SK-N-SH treated with all-trans-retinoic acid at 6 μM for 48 hours (cell line): ENCODE data around the gene VMO1.

Source experiments
- ATAC-seq: fragments of 200-7000 bp; cut with Tn5 transposase; 3 replicates; pipeline ENCODE4 v1.9.1; 2020; ENCODE audit warnings: mild to moderate bottlenecking, moderate library complexity
- ARNTL ChIP-seq: fragments of 450-650 bp; formaldehyde crosslinking; IDR thresholded peaks from 2 replicates; pipeline ENCODE4 v1.5.0; 2020; ENCODE audit warnings: low read depth, mild to moderate bottlenecking, moderate library complexity, borderline replicate concordance
- BACH2 ChIP-seq: fragments of 250-450 bp; sonication (Bioruptor Pico); IDR thresholded peaks from 2 replicates; pipeline ENCODE4 v1.9.0; 2021; ENCODE audit warnings: mild to moderate bottlenecking, borderline replicate concordance
- CREB5 ChIP-seq: fragments of 250-450 bp; sonication (Bioruptor Pico); IDR thresholded peaks from 2 replicates; pipeline ENCODE4 v1.5.1; 2020; ENCODE audit warnings: low read depth, mild to moderate bottlenecking, moderate library complexity
- CSDC2 ChIP-seq: fragments of 250-450 bp; sonication (Bioruptor Pico); IDR thresholded peaks from 2 replicates; pipeline ENCODE4 v1.5.0; 2020; ENCODE audit warnings: mild to moderate bottlenecking, moderate library complexity
- CSRNP3 ChIP-seq: fragments of 250-450 bp; sonication (Bioruptor Pico); IDR thresholded peaks from 2 replicates; pipeline ENCODE4 v1.5.1; 2021; ENCODE audit warnings: mild to moderate bottlenecking, moderate library complexity
- ESRRG ChIP-seq: fragments of 250-450 bp; sonication (Bioruptor Pico); IDR thresholded peaks from 2 replicates; pipeline ENCODE4 v1.6.1; 2021; ENCODE audit warnings: mild to moderate bottlenecking
- GLIS3 ChIP-seq: fragments of 250-450 bp; sonication (Bioruptor Pico); IDR thresholded peaks from 2 replicates; pipeline ENCODE4 v1.5.0; 2020; ENCODE audit warnings: mild to moderate bottlenecking, moderate library complexity
- ISL1 ChIP-seq: fragments of 250-450 bp; sonication (Bioruptor Pico); IDR thresholded peaks from 2 replicates; pipeline ENCODE4 v2.1.2; 2022; ENCODE audit warnings: mild to moderate bottlenecking, moderate library complexity
- OSR1 ChIP-seq: fragments of 250-450 bp; sonication (Bioruptor Pico); IDR thresholded peaks from 2 replicates; pipeline ENCODE4 v1.8.0; 2022; ENCODE audit warnings: moderate library complexity, mild to moderate bottlenecking, inconsistent platforms
- POU6F1 ChIP-seq: fragments of 250-450 bp; sonication (Bioruptor Pico); IDR thresholded peaks from 2 replicates; pipeline ENCODE4 v1.8.0; 2021; ENCODE audit warnings: low read depth, mild to moderate bottlenecking, moderate library complexity, borderline replicate concordance
- PPARA ChIP-seq: fragments of 250-450 bp; sonication (Bioruptor Pico); IDR thresholded peaks from 2 replicates; pipeline ENCODE4 v1.5.0; 2020; ENCODE audit warnings: mild to moderate bottlenecking, borderline replicate concordance
- RARB ChIP-seq: fragments of 250-450 bp; sonication (Bioruptor Pico); IDR thresholded peaks from 2 replicates; pipeline ENCODE4 v1.8.0; 2021; ENCODE audit warnings: mild to moderate bottlenecking, moderate library complexity
- SNAI2 ChIP-seq: fragments of 250-450 bp; sonication (Bioruptor Pico); IDR thresholded peaks from 2 replicates; pipeline ENCODE4 v1.5.0; 2020; ENCODE audit warnings: mild to moderate bottlenecking, moderate library complexity
- TCF4 ChIP-seq: fragments of 250-450 bp; sonication (Bioruptor Pico); IDR thresholded peaks from 2 replicates; pipeline ENCODE4 v1.8.0; 2021; ENCODE audit warnings: mild to moderate bottlenecking, moderate library complexity, borderline replicate concordance
- TOX ChIP-seq: fragments of 250-450 bp; sonication (Bioruptor Pico); IDR thresholded peaks from 2 replicates; pipeline ENCODE4 v1.8.0; 2021; ENCODE audit warnings: mild to moderate bottlenecking, moderate library complexity, borderline replicate concordance
- ZC3H10 ChIP-seq: fragments of 250-450 bp; sonication (Bioruptor Pico); IDR thresholded peaks from 2 replicates; pipeline ENCODE4 v1.5.1; 2021; ENCODE audit warnings: mild to moderate bottlenecking, moderate library complexity
- ZFP3 ChIP-seq: fragments of 250-450 bp; sonication (Bioruptor Pico); IDR thresholded peaks from 2 replicates; pipeline ENCODE4 v1.5.0; 2020; ENCODE audit warnings: mild to moderate bottlenecking, moderate library complexity
- ZFP30 ChIP-seq: fragments of 450-650 bp; formaldehyde crosslinking; IDR thresholded peaks from 2 replicates; pipeline ENCODE4 v1.5.0; 2022; ENCODE audit warnings: mild to moderate bottlenecking, moderate library complexity
- ZNF565 ChIP-seq: fragments of 450-650 bp; formaldehyde crosslinking; conservative IDR thresholded peaks from 2 replicates; pipeline ENCODE4 v1.5.0; 2020; ENCODE audit warnings: low read depth, mild to moderate bottlenecking, moderate library complexity
- ZNF70 ChIP-seq: fragments of 450-650 bp; formaldehyde crosslinking; IDR thresholded peaks from 2 replicates; pipeline ENCODE4 v1.5.0; 2020; ENCODE audit warnings: mild to moderate bottlenecking, moderate library complexity
- ZNF8 ChIP-seq: fragments of 450-650 bp; formaldehyde crosslinking; IDR thresholded peaks from 2 replicates; pipeline ENCODE4 v1.5.0; 2020; ENCODE audit warnings: mild to moderate bottlenecking, moderate library complexity
- TF ChIP-seq, protein P1 (sequence below): fragments of 250-450 bp; sonication (Bioruptor Pico); IDR thresholded peaks from 2 replicates; pipeline ENCODE4 v1.8.0; 2020; ENCODE audit warnings: mild to moderate bottlenecking, moderate library complexity, borderline replicate concordance

The VMO1 gene, protein sequence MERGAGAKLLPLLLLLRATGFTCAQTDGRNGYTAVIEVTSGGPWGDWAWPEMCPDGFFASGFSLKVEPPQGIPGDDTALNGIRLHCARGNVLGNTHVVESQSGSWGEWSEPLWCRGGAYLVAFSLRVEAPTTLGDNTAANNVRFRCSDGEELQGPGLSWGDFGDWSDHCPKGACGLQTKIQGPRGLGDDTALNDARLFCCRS

GRCh38 chr17:4786106-4786511, at the start of gene VMO1:
VMO1 (minus strand) TSS chr17:4786364; CDS start chr17:4786352, 12 bp downstream.
- ATAC-seq, result no peak
- TF ChIP-seq BACH2, result no peak
- no peak for TF ChIP-seq SNAI2
- TF ChIP-seq ZNF565 (CRISPR knock-in tag), result no peak
- no peak for TF ChIP-seq ESRRG (CRISPR knock-in tag)
- TF ChIP-seq, all 23 proteins: peak for 0

- no peak for ATAC-seq
Measured at GRCh38 chr17:4834681-4835020, 48.5 kb upstream of the VMO1 start.

DNA sequence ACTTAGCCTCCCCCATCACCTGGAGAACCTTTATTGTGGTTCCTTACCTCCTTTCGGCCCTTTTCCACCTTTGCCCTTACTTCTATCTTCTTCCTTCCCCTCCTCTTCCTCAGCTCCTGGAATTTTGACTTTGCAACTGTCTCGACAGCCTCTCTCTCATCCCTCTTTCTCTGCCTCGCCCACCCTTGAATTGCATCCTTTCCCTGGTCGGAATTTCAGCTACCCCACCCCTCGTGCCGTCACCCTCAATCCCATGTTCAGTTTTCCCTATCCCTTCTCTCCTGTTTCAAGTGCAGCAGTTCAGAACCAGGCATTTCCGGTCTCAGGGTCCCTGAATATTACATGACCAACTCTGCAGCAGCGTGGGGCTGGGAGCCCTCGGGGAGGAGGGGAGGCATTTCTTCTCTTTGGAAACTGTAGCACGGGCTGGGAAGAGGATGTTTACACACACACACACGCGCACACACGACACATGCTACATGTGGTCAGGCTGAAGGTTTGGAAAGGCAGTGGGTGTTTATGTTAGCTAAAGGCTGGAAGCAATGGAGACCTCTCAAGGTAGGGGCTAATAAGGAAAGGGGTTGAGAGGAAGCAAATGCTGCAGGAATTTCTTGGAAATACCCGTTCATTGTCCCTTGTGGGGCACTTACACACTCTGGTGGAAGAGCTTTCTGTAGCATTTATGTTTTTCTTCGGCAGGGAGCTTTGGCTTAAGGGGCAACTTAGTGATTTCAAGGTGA, 47.9 kb upstream of the VMO1 start:
- peak; percentile 39 for ATAC-seq
- TF ChIP-seq, protein P1, sequence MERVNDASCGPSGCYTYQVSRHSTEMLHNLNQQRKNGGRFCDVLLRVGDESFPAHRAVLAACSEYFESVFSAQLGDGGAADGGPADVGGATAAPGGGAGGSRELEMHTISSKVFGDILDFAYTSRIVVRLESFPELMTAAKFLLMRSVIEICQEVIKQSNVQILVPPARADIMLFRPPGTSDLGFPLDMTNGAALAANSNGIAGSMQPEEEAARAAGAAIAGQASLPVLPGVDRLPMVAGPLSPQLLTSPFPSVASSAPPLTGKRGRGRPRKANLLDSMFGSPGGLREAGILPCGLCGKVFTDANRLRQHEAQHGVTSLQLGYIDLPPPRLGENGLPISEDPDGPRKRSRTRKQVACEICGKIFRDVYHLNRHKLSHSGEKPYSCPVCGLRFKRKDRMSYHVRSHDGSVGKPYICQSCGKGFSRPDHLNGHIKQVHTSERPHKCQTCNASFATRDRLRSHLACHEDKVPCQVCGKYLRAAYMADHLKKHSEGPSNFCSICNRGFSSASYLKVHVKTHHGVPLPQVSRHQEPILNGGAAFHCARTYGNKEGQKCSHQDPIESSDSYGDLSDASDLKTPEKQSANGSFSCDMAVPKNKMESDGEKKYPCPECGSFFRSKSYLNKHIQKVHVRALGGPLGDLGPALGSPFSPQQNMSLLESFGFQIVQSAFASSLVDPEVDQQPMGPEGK (CRISPR knock-in tag), result no peak
- TF ChIP-seq ZNF565 (CRISPR knock-in tag), result no peak
- TF ChIP-seq ZFP3 (CRISPR knock-in tag), result no peak
- TF ChIP-seq SNAI2, result no peak
- no peak for TF ChIP-seq TOX (CRISPR knock-in tag)
- TF ChIP-seq TCF4 (CRISPR knock-in tag), result no peak
- TF ChIP-seq GLIS3, result no peak
- TF ChIP-seq OSR1 (CRISPR knock-in tag), result no peak
- TF ChIP-seq CREB5, result no peak
- no peak for TF ChIP-seq ESRRG (CRISPR knock-in tag)
- no peak for TF ChIP-seq ZC3H10 (CRISPR knock-in tag)
- no peak for TF ChIP-seq BACH2
- TF ChIP-seq ZNF70 (CRISPR knock-in tag), result no peak
- TF ChIP-seq ISL1 (CRISPR knock-in tag), result no peak
- TF ChIP-seq PPARA (CRISPR knock-in tag), result no peak
- TF ChIP-seq POU6F1, result no peak
- no peak for TF ChIP-seq CSDC2 (CRISPR knock-in tag)
- TF ChIP-seq CSRNP3 (CRISPR knock-in tag), result no peak
- no peak for TF ChIP-seq ZFP30

More at GRCh38 chr17:4834681-4835020, 48.5 kb upstream of the VMO1 start:
- no peak for TF ChIP-seq ZNF8 (CRISPR knock-in tag)
- TF ChIP-seq GLIS3, result no peak
- no peak for TF ChIP-seq CSDC2 (CRISPR knock-in tag)
- TF ChIP-seq CREB5, result no peak
- no peak for TF ChIP-seq CSRNP3 (CRISPR knock-in tag)
- no peak for TF ChIP-seq ARNTL (CRISPR knock-in tag)
- no peak for TF ChIP-seq ZC3H10 (CRISPR knock-in tag)
- TF ChIP-seq RARB (CRISPR knock-in tag), result no peak
- TF ChIP-seq ZNF565 (CRISPR knock-in tag), result no peak
